Measurements from ENCODE around the gene SMARCC1.

SMARCC1 gene

DNA sequence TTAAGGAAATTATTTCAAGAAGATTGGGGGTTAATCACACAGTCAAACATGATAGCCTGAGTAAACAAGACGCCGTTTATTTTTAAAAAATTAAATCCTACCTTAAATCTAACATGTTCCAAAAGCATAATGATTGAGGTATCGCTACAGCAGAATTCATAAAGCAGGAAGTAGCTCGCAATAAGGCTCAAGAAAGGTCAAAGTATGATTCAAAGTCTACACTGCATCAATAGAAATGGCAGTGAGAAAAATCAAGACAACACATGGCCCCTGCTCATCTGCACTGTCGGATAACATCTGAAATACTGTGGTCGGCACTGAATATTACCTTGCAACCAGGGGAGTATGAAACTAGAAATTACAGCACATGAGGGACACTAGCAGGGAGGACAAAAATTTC is 93.2 kb downstream of the SMARCC1 start:
- FAIRE-seq = no peak

DNA sequence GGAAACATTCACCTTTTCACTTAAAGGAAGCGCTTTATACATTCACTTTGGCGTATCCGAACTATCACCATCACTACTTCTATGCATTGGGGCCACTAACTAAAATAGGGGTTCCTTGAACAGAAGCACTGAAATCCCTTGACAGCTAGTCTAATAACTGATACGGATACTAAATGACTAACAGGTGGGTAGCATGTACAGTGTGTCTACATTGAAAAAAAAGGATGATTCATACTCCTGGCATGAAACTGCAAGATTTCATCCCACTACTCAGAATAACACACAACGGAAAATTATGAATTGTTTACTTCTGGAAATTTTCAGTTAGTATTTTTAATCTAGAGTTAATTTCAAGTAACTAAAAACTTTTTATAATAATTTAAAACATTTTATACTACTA is 96.7 kb downstream of the SMARCC1 start:
- FAIRE-seq = no peak

DNA sequence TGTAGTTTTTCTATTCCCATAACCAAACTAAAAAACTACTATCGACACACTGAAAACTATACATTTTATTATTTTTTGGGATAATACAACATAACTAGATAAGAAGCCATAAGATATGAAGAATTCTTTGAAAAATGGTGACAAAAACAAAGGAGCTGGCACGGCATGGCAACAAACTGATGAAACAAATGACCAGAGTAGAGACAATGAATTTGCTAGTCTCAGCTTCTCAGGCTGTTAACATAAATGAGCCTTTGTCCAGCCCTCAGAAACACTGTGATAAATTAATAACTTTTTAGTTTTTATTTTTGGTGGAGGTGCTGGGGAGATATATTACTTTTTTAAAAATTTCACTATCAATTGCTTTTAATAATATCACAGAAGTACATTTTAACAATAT is 100.7 kb downstream of the SMARCC1 start:
- no peak for FAIRE-seq

DNA sequence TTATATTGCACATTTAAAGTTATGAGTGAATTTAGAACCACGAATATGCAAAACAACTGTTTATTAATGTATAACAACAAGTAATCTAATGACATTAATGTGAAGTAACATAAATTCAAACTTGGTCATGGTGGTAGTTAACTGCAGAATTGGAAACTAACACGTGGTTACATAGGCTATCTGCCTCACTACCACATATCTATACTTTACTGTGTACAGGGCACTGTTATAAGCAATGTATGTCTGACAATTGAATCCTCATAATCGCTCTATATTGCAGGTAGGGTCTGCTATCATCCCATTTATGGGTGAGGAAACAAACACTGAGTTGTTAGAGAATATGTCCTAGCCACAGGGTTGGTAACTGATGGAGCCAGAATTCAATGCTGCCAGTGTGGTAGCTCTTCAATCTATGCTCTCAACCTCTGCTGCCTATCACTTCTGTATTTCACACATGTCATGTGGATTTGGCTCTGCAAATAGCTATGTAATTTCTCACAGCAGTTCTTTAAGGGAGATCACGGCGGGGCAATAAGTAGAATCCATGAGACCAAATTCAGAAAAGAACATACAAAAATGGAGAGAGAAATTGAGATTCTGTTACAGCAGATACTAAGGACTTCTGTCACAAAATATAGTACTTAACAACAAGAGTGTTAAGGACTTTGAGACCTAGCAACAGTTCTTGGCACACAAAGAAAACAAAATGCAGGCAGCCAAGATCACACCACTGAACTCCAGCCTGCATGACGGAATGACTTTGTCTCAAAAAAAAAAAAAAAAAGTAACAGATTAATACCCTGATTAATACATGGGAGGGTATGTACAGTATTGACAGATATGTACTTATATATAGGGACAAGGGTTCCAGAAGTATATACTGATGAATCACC is 103.0 kb downstream of the SMARCC1 start:
- FAIRE-seq = no peak

DNA sequence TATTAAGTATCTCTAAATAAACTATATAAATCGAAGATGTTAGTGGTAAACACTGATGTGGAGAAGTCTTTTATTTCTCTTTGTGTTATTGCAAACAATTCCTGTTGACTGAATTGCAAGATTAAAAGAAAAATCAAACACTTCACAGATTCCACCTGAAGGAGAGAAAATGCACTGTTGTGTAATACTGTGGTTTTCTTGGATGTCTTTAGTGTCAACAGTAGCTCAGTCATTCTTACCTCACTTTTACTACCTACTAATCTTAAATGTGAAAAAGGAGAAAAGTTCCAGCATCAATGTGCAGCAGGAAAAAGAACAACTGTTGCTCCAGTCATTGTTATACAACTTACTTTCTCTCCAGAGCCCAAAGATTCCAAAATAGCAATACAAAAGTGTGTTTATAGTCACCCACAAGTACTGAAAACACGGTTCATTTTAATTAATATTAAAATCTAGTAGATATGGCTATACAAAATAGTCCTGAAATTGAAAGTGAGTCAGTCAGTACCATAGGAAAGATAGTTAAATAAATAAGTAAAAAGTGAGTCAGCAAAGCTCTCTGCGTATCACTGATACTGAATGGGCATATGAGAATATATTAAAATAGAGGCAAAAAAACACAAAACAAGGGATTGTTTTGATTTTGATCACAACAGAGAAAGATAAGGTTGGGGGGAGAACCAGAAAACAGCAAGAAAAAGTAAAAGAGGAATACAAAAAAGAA is 112.5 kb downstream of the SMARCC1 start:
- no peak for FAIRE-seq

DNA sequence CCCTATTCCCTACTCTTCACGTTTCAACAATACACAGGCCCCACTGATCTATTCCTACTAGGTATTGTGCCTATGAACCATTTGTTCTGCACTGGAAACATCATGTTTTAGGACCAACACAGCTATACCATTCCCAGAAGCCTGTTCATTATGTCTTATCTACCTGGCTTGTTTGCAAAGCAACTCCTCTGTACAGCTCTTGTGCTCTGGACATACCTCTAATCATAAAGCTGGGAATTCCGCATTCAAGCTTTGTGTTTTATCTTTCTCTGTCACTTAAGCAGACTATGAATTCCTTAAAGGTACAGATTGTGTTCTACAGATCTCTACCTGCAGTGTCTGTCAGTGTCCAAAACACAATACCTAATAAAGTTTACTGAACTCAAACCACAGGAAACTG is 115.6 kb downstream of the SMARCC1 start:
- FAIRE-seq = no peak

DNA sequence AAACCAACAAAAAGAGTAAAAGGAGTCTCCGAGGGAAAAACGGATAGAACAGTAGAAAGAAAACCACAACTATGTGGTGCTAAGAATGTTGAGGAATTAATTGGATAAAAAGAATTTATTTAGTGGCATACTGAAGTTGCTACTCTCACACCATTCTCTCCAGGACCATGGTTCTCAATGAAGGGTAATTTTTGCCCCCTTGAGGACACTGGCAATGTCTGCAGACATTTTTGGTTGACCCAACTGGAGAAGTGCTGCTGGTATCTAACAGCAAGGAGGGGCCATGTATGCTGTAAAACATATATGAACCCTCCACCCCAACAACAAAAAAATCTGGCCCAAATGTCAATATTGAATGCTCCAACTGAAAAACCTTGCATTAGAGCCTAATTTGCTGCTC is 117.2 kb downstream of the SMARCC1 start:
- FAIRE-seq = no peak

DNA sequence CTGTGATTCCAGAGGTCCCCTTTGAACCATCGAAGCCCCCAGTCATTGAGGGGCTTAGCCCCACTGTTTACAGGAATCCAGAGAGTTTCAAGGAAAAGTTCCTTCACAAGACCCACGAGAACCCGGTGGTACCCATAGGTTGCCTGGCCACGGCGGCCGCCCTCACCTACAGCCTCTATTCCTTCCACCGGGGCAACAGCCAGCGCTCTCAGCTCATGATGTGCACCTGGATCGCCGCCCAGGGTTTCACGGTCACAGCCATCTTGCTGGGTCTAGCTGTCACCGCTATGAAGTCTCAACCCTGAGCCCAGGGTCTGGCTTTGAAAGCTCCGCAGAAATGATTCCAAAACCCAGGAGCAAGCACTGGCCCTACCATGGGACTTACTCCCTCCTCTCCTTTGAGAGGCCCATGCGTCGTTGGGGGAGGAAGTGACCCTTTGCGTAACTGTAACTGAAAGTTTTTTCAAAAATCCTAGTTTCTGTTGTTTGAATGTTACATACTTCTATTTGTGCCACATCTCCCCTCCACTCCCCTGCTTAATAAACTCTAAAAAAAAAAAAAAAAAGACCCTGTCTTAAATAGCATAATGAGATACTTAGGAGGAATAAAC is 118.0 kb downstream of the SMARCC1 start:
- no peak for FAIRE-seq

DNA sequence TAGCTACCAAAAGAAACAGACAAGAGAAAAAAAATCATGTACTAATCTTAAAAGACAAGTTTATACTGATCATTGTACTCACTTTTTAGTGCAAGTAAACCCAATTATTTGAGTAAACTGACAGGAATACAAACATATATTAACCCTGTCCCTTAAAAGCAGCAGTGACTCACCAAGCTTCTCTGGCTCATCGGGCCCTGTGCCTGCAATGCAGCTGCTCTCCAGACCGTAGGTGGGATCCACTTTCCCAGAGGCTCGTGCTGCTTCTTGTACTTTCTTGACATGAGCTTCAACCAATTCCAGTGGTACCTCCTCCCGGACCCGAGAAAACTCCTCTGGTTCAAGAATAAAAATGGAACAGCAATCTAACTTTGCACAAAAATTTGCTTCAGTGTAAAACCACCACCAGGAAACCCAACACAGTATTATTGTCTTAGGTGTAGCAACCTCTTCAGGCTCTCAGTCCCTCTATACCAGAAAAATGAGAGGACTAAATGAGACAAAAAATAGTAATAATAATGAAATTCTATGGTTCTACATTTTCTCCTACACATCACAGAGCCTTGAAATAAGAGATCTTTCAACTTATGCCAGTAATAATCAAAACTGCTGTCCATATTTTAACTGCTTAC is 120.5 kb downstream of the SMARCC1 start:
- no peak for FAIRE-seq

DNA sequence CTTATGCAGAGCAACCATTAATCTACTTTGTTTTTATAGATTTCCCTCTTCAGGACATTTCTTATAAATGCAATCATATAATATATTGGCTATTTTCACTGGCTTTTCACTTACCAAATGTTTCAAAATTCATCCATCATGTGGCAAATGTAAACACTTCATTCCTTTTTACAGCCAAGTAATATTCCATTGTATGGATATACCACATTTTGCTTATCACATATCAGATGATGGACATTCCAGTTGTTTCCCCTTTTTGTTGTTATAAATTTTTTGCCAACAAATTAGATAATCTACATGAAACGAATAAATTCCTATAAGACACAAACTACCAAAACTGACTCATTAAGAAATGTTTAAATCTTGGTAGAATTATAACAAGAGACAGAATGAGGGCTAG is 123.2 kb downstream of the SMARCC1 start:
- FAIRE-seq = no peak

DNA sequence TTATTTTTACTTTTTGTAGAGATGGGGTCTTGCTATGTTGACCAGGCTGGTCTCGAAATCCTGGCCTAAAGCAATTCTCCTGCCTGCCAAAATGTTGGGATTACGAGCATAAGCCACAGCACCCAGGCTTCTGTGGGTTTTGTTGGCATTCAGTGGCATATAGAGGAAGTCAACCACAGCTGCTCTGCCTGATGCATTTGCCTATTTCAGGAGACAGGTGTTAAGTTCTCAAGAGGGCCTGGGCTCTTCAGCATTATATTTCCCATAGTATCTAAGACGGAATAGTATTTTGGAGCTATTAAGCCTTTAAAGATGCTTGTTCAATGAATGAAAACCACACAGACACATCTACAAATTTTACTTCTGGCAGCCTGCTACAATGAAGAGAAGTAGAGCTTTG is 129.6 kb downstream of the SMARCC1 start:
- FAIRE-seq = no peak

DNA sequence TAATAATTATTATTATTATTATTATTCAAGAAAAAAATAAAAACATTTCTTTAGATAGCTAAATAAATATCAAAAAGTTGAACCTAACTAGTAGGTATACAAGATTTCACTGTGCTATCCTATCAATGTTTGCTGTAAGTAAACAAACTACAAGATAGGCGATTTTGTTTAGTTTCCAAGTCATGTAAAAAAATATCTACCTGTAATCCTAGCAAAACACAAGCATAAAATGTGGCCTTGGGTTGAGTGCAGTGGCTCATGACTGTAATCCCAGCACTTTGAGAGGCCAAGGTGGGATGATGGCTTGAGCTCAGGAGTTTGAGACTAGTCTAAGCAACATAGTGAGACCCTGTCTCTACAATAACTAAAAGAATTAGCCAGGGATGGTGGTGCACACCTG is 131.4 kb downstream of the SMARCC1 start:
- FAIRE-seq = no peak

DNA sequence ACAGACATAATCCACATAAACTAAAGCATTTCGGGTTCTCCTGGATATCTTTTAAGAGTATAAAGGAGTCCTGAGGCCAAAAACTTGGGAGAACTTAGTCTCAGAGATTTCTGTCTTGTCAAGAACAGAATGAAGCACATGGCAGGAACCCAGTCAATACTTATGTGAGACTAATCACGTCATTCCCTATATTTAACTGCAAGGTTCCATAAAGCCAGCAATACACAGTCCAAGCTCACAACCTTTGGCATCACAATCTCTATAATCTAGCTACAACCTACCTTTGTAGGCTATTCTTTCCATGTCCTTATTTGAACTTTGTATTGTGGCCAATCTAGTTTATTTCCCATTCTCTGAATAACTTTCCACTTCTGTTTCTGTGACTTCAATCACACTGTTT is 134.1 kb downstream of the SMARCC1 start:
- FAIRE-seq = no peak

DNA sequence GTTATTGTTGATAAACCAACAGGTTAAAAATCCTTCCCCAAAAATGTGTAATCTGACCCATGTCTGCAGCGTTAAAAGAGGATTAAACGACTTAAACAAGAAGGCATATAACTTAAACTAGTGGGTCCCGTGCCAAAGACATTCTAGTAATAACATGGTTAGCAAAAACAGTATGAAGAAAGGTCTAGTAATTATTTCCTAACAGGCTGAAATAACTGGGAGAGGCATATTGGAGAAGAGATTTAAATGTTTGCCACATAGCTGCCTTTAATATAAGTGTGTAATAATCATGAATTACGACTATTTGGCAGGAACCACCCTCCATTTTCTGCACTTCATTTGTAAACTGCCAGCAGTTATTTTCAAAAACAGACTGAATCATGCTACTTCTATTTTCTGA is 135.3 kb downstream of the SMARCC1 start:
- FAIRE-seq = no peak

DNA sequence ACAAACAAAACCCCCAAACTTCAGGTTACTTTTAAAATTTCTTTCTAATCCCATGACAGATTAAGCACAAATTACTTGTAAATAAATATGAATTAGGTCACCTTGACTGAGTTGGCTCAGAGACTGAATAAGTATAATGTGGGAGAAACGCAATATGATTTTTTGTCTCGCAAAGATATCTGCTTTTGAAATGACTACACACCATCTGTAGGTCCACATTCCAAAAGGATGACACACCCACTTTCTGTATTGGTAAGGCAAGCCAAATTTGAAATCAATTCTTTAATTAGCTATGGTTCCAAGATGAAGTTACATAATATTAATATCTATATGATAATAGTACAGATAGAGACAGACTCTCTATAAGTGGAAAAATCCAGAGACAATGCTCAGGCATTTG is 136.1 kb downstream of the SMARCC1 start:
- no peak for FAIRE-seq

DNA sequence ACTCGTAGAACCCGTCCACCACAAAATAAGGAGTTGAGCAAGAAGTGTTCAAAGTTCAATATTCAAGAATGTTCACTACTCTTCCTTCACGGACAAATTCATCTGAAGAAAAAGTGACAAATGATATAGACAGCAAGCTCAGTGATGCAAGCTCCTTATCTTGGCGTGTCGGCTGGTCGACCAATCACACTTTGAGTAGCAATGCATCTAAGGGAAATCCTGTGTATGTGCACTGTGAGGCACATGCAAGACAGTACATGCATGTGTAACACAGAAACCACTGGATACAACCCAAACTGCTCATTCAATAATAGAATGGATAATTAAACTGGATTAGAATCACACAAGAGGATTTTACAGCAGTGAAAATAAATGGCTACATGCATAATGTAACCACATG is 138.6 kb downstream of the SMARCC1 start:
- no peak for FAIRE-seq

DNA sequence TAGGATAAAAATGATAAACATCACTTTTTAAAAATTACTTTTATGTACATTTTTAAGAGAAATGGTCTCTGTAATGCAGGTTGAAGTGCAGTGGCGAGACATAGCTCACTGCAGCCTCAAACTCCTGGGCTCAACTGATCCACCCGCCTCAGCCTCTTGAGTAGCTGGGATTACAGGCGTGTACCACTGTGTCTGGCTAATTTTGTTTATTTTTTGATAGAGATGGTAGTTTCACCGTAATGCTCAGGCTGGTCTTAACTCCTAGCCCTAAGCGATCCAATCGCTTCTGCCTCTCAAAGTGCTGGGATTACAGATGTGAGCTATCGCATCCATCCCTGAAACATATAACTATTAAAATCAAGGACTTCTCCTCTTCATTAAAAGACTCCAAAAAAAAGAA is 140.0 kb downstream of the SMARCC1 start:
- FAIRE-seq = no peak

DNA sequence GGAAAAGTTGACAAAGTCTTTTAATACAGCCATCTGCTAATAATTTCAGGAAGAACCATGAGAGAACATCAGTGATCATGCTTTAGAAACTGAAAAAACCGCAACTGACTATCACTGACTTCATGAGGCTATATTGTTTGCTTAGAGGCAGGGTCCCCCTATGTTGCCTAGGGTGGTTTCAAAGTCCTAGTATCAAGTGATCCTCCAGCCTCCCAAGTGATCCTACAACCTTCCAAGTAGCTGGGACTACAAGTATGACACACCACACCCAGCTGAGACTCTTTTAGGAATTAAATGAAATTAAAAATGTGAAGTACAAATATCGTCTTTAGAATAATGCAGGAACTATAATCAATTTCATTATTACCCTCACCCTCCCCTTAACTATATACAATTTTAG is 144.8 kb downstream of the SMARCC1 start:
- FAIRE-seq = no peak

DNA sequence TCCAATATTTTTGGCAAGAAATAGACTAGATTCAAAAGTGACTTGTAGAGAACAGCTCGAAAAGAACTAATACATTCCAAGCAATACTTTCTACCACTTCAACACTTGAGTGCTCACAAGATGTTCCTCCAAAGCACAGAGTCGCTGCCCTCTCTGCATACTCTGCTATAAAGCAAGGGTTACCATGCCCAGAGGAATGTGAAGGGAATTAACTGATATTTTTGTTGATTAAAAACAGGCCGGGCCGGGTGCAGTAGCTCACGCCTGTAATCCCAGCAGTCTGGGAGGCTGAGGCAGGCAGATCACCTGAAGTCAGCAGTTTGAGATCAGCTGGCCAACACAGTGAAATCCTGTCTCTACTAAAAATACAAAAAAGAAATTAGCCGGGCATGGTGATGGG is 145.5 kb downstream of the SMARCC1 start:
- FAIRE-seq = no peak

DNA sequence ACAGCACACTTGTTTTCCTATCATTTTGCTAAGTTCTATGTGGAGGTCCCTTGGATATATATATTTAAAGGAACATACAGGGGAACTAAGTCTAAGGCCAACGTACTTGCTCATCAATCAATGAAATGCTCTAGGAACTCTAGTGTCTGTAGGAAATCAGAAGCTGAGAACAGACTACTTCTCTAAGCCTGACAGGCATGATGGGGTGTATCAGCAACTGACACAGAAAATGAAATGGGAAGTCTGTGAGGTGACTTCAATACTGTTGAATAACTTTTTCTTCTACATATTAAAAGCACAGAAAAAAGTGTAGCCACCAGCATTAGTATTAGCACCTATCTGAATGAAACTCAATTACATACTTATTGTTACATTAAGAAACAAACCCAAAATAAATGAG is 146.2 kb downstream of the SMARCC1 start:
- FAIRE-seq = no peak

DNA sequence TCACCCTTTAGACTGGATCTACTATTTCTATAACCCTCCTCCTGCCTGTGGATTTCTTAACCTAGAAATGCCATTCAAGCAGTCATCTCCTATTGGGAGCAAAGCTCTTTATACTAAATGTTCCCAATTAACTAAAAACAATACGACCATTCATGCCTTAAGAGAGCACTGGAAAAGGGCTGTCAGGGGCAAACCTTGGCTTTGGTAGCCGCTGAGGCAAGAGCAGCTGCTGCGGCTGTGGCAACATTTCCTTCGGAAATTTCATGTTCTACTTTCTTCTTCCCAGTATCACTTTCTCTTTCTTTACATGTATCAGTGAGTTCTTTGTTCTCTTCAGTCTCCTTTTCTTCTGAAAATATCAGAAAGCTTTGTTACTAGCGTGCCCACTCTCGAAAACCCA is 146.7 kb downstream of the SMARCC1 start:
- no peak for FAIRE-seq

DNA sequence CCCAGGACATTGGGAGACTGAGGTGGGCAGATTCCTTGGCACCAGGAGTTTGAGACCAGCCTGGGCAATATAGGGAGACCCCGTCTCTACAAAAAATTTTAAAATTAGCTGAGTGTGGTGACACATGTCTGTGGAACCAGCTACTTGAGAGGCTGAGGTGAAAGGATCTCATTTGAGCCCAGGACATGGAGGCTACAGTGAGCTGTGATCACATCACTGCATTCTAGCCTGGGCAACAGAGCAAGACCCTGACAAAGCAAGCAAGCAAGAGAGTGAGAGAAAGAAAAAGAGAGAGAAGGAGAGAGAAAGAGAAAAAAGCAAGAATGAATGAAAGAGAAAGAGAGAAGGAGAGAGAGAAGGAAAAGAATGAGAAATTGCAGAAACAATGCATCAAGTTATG is 150.9 kb downstream of the SMARCC1 start:
- FAIRE-seq = no peak

DNA sequence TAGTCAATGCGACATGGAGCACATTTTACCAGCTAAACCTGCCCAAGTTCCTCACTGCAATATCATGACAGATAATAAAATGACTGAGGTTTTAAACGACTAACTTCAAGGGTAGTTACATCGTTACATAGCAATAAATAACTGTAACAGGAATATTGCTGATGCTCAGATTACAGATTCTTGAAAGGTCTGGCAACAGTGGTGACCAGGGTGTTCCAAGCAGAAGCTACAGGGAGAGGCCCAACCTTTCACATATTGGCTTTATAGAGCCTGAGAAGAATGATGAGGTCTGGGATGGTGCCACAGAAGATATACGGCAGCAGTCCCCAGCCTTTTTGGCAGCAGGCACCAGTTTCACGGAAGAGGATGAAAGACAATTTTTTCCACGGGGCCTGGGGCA is 151.9 kb downstream of the SMARCC1 start:
- no peak for FAIRE-seq

DNA sequence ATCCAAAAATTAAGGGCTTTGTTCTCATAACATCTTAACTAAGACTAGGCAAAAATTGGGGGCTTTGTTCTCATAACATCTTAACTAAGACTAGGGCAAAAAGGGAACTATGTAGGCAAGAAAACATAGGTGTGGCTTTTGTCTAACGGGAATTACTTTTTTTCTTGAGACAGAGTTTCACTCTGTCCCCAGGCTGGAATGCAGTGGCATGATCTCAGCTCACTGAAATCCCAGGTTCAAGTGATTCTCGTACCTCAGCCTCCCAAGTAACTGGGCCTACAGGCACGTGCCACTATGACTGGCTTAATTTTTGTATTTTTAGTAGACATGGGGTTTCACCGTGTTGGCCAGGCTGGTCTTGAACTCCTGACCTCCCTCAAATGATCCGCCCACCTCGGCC is 153.3 kb downstream of the SMARCC1 start:
- no peak for FAIRE-seq
